HG03045 (cell line): ENCODE measurements around the gene RAI1.

Experiments
- ATAC-seq: cut with Tn5 transposase; IDR thresholded peaks from one replicate; pipeline ENCODE4 v1.9.1; 2021; ENCODE audit warnings: mild to moderate bottlenecking, moderate library complexity; ENCODE audit not compliant: unreplicated experiment

The RAI1 gene

GRCh38 chr17:17748179-17748578 is 66.9 kb downstream of the RAI1 start:
- ATAC-seq = no peak

GRCh38 chr17:17748604-17749003 is 67.3 kb downstream of the RAI1 start:
- no peak for ATAC-seq

- ATAC-seq = no peak
Measured at GRCh38 chr17:17749025-17749772, 67.9 kb downstream of the RAI1 start.

- ATAC-seq = no peak
Measured at GRCh38 chr17:17749921-17750320, 68.7 kb downstream of the RAI1 start.

GRCh38 chr17:17750881-17751280 is 69.6 kb downstream of the RAI1 start:
- no peak for ATAC-seq

- ATAC-seq = no peak
Measured at GRCh38 chr17:17751489-17752088, 70.3 kb downstream of the RAI1 start.

GRCh38 chr17:17752089-17752820 is 71.0 kb downstream of the RAI1 start:
- peak; percentile 80 for ATAC-seq

GRCh38 chr17:17752821-17753321 is 71.6 kb downstream of the RAI1 start:
- ATAC-seq = no peak

- ATAC-seq = no peak
Measured at GRCh38 chr17:17754719-17755686, 73.7 kb downstream of the RAI1 start.

- ATAC-seq = no peak
Measured at GRCh38 chr17:17755715-17756114, 74.5 kb downstream of the RAI1 start.

GRCh38 chr17:17757391-17757791 is 76.1 kb downstream of the RAI1 start:
- no peak for ATAC-seq

- ATAC-seq = no peak
Measured at GRCh38 chr17:17757956-17758845, 76.9 kb downstream of the RAI1 start.

GRCh38 chr17:17758941-17759563 is 77.8 kb downstream of the RAI1 start:
- no peak for ATAC-seq

GRCh38 chr17:17760350-17760749 is 79.1 kb downstream of the RAI1 start:
- no peak for ATAC-seq

GRCh38 chr17:17760872-17761550 is 79.8 kb downstream of the RAI1 start:
- no peak for ATAC-seq

- no peak for ATAC-seq
Measured at GRCh38 chr17:17761894-17762743, 80.9 kb downstream of the RAI1 start.

- ATAC-seq = no peak
Measured at GRCh38 chr17:17762744-17763105, 81.5 kb downstream of the RAI1 start.

- no peak for ATAC-seq
Measured at GRCh38 chr17:17763136-17763535, 81.9 kb downstream of the RAI1 start.
